Osteocyte (in vitro differentiated cells): Measurements from ENCODE around the gene LRP1B. TPM values are rescaled to one million over a fixed set of nuclear protein-coding genes. Genes with fewer than 3 reads are reported as not detected.

Source experiments
- DNase-seq: peaks from one replicate; pipeline ENCODE4 v3.0.0; 2021; ENCODE audit warnings: mixed read lengths; ENCODE audit not compliant: unreplicated experiment; ENCODE audit errors: extremely low spot score
- H3K27ac Mint-ChIP-seq: one replicate; pipeline ENCODE4 v1.8.0; 2021; ENCODE audit warnings: mild to moderate bottlenecking, mixed read lengths; ENCODE audit not compliant: unreplicated experiment
- H3K27me3 Mint-ChIP-seq: one replicate; pipeline ENCODE4 v1.8.0; 2021; ENCODE audit warnings: mixed read lengths; ENCODE audit not compliant: unreplicated experiment
- H3K36me3 Mint-ChIP-seq: one replicate; pipeline ENCODE4 v1.8.0; 2021; ENCODE audit warnings: mixed read lengths; ENCODE audit not compliant: unreplicated experiment
- H3K4me1 Mint-ChIP-seq: one replicate; pipeline ENCODE4 v1.8.0; 2021; ENCODE audit warnings: mixed read lengths; ENCODE audit not compliant: unreplicated experiment
- H3K4me3 Mint-ChIP-seq: one replicate; pipeline ENCODE4 v1.8.0; 2021; ENCODE audit warnings: mild to moderate bottlenecking, moderate library complexity, mixed read lengths; ENCODE audit not compliant: unreplicated experiment
- H3K9me3 Mint-ChIP-seq: one replicate; pipeline ENCODE4 v1.8.0; 2021; ENCODE audit warnings: mixed read lengths; ENCODE audit not compliant: unreplicated experiment
- CTCF ChIP-seq: fragments of 200-600 bp; sonication (generic); IDR thresholded peaks from 2 replicates; pipeline ENCODE4 v1.5.0; 2021; ENCODE audit warnings: antibody characterized with exemption, mild to moderate bottlenecking, moderate library complexity
- total RNA-seq: library from RNA; stranded (reverse); gene quantifications from 2 replicates; pipeline ENCODE4 v1.2.1, GENCODE V29; 2021

LRP1B gene
- total RNA-seq, 1 donor from 2014 or later = 3.6 TPM

- Mint-ChIP-seq H3K4me1 (no peaks in the 10 kb centered on the region), H3K4me3 (no peak overlapping the region), H3K27ac (no peak overlapping the region), H3K36me3 (no peaks in the 10 kb centered on the region), H3K9me3 (peaks cover 5% of the 10 kb centered on the region), H3K27me3 (no peaks in the 10 kb centered on the region)
- no peak for TF ChIP-seq CTCF
- no peak for DNase-seq
Measured at GRCh38 chr2:140624200-140624599, 1506.6 kb downstream of the LRP1B start.

DNA sequence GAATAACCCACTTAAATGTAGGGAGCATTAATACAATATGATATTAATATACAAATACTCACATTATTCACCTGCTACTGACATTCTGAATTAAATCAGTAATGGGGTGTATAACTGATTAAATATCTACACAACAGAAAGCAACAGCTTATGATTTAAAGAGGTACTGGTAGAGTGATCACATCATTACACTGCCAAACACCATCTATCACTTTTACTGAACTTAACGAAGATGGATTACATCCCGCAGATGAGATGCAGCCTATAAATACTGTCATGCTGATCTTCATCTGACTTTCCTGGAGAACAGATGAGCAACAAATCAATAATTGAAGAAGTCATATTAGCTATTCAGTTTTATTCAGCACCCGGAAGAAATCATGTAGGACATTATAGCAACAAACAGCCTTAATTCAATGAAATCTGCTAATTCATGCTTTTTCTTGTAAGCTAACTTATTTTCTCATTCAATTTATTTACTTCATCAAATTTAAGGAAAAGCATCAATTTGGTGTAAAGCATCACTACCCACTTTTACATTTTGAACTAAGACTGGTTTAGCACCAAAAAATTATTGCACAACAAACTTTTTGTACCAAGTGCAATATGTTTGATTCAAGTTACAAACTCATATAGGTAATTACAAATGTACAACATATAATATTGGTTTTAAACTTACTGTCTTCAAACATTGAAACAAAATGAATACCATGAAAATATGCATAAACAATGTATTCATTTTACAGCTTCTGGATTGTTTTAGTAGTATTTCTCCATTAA lies 1509.0 kb downstream of the LRP1B start:
- no peak overlapping the region for H3K4me3 Mint-ChIP-seq
- no peak for TF ChIP-seq CTCF
- no peaks in the 10 kb centered on the region for H3K27me3 Mint-ChIP-seq

DNA sequence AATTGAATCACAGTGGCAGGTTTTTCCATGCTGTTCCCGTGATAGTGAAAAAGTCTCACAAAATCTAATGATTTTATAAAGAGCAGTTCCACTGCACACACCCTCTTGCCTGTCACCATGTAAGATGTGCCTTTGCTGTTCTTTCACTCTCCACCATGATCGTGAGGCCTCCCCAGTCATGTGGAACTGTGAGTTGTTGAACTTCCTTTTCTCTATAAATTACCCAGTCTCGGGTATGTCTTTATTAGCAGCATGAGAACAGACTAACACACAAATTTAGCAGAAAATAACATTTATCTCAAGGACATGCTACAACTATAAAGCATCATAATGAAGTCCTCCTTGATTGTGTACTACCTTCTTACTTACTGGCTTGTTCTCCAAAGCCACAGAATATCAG lies 1526.0 kb downstream of the LRP1B start:
- DNase-seq = no peak
- no peak for TF ChIP-seq CTCF
- H3K27ac Mint-ChIP-seq = no peak overlapping the region
- no peaks in the 10 kb centered on the region for H3K27me3 Mint-ChIP-seq
- no peak overlapping the region for H3K4me3 Mint-ChIP-seq
- no peaks in the 10 kb centered on the region for H3K9me3 Mint-ChIP-seq
- peaks cover 4% of the 10 kb centered on the region for H3K4me1 Mint-ChIP-seq
- no peaks in the 10 kb centered on the region for H3K36me3 Mint-ChIP-seq

More for the DNA sequence above, 1509.0 kb downstream of the LRP1B start:
- no peaks in the 10 kb centered on the region for H3K36me3 Mint-ChIP-seq
- no peaks in the 10 kb centered on the region for H3K4me1 Mint-ChIP-seq
- H3K27ac Mint-ChIP-seq = no peak overlapping the region
- DNase-seq = no peak
- peaks cover 5% of the 10 kb centered on the region for H3K9me3 Mint-ChIP-seq

- no peak overlapping the region for H3K27ac Mint-ChIP-seq
- peaks cover 4% of the 10 kb centered on the region for H3K4me1 Mint-ChIP-seq
- no peaks in the 10 kb centered on the region for H3K27me3 Mint-ChIP-seq
- no peaks in the 10 kb centered on the region for H3K9me3 Mint-ChIP-seq
- no peaks in the 10 kb centered on the region for H3K36me3 Mint-ChIP-seq
- no peak for TF ChIP-seq CTCF
- H3K4me3 Mint-ChIP-seq = no peak overlapping the region
- no peak for DNase-seq
Measured at GRCh38 chr2:140604096-140604495, 1526.7 kb downstream of the LRP1B start.

DNA sequence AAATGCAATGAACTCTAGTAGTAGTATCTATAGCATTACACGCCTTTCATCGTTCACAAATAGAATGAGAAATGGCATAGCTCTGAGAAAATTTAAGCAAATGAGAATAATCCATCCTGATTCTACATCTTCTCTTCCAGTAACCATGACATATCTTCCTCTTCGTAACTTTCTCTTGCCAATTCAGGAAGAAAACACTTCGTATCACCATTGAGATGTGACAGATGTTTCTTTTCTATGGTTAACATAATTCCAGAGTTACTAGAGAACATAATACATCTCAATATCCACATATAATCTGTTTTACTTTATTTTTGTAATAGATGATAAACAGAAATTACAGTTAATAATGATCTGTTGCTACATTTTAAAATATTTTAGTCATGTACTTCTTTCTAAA lies 1527.4 kb downstream of the LRP1B start:
- H3K27ac Mint-ChIP-seq = no peak overlapping the region
- H3K4me3 Mint-ChIP-seq = no peak overlapping the region
- no peaks in the 10 kb centered on the region for H3K27me3 Mint-ChIP-seq
- DNase-seq = no peak
- no peaks in the 10 kb centered on the region for H3K36me3 Mint-ChIP-seq
- H3K4me1 Mint-ChIP-seq = peaks cover 4% of the 10 kb centered on the region
- no peaks in the 10 kb centered on the region for H3K9me3 Mint-ChIP-seq
- no peak for TF ChIP-seq CTCF
